WI38 (cell line): ENCODE data around the gene IGFBP2.

ENCODE experiments used
- H3K4me3 ChIP-seq: 2 replicates; pipeline ENCODE4 v1.5.1; 2011; ENCODE audit warnings: low read depth, mild to moderate bottlenecking, control low read depth, low read length
- TF ChIP-seq, protein P1 (sequence below): IDR thresholded peaks from 2 replicates; pipeline ENCODE4 v1.5.1; 2012; ENCODE audit warnings: low read depth, mild to moderate bottlenecking, control low read depth, low read length

Gene IGFBP2

GRCh38 chr2:216700781-216701180 lies 67.6 kb downstream of the IGFBP2 start:
- TF ChIP-seq, protein P1, sequence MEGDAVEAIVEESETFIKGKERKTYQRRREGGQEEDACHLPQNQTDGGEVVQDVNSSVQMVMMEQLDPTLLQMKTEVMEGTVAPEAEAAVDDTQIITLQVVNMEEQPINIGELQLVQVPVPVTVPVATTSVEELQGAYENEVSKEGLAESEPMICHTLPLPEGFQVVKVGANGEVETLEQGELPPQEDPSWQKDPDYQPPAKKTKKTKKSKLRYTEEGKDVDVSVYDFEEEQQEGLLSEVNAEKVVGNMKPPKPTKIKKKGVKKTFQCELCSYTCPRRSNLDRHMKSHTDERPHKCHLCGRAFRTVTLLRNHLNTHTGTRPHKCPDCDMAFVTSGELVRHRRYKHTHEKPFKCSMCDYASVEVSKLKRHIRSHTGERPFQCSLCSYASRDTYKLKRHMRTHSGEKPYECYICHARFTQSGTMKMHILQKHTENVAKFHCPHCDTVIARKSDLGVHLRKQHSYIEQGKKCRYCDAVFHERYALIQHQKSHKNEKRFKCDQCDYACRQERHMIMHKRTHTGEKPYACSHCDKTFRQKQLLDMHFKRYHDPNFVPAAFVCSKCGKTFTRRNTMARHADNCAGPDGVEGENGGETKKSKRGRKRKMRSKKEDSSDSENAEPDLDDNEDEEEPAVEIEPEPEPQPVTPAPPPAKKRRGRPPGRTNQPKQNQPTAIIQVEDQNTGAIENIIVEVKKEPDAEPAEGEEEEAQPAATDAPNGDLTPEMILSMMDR: no peak

DNA sequence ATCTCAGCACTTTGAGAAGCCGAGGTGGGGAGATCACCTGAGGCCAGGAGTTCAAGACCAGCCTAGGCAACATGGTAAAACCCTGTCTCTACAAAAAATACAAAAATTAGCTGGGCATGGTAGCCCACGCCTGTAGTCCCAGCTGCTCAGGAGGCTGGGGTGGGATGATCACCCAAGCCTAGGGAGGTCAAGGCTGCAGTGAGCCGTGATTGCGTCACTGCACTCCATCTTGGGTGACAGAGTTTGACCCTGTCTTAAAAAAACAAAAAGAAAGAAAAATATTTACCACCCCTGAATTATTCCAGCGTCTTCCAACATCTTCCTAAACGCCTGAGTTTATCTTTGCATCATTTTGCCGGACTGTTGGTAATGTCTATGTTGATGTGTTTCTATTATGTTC lies 68.3 kb downstream of the IGFBP2 start:
- H3K4me3 ChIP-seq: no peak overlapping the region
- TF ChIP-seq, protein P1: no peak

More at GRCh38 chr2:216700781-216701180, 67.6 kb downstream of the IGFBP2 start:
- no peak overlapping the region for H3K4me3 ChIP-seq

DNA sequence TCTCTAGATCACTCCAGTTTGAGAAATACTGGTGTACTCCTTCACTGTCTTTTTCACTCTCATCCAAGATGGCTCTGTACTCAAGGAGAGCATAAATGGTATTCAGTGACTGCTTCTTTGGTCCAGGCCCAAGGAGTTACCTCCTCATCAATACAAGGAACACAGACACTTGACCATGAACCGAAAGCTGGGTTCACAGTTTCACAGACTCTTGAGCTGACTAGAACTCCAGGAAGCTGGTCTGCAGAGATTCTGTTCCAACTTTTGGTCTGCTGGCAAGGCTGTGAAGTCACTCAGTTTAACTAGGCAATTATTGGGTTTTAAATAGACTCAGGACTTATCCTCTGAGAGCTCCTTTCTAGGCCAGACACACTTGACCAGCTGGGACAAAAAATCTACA lies 69.5 kb downstream of the IGFBP2 start:
- TF ChIP-seq, protein P1: no peak
- no peak overlapping the region for H3K4me3 ChIP-seq

GRCh38 chr2:216710551-216711301 lies 77.5 kb downstream of the IGFBP2 start:
- no peak overlapping the region for H3K4me3 ChIP-seq
- TF ChIP-seq, protein P1: no peak

GRCh38 chr2:216711348-216711747 lies 78.1 kb downstream of the IGFBP2 start:
- H3K4me3 ChIP-seq: no peak overlapping the region
- TF ChIP-seq, protein P1: no peak

DNA sequence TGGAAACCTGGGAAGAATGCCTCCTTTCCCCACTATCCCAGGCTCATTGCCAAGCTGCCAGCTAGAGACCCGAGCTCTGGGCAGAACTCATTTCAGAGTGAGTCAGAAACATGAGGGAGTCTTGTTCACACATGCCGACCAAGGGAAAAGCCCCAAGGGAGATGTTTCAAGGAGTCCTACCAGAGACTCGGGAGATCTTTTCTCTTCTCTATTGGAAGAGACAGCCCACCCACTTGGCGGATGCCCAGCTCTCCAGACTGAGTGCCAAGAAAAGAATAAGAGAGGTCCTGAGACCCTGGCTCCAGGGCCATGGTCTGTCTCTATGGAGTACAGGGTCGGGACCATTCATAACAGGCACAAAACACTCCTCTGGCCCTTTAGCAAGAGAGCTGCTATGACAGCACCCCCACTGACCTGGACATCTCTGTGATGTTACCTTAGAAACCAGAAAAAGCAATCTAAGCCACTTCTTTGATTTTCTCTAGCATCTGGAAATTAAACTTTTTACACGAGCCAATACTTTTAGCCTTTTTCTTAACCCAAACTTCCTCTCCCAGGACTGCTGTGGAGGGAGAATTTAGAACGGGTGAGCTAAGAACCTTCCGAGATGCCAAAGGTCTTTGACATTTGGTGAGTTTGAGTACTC lies 80.6 kb downstream of the IGFBP2 start:
- no peak overlapping the region for H3K4me3 ChIP-seq
- TF ChIP-seq, protein P1: no peak
